Nephron progenitor cell (in vitro differentiated cells): ENCODE data around the gene ACTC1.

ENCODE experiments used
- DNase-seq: peaks from one replicate; pipeline ENCODE4 v3.0.0; 2021
- H3K27ac Mint-ChIP-seq: 2 replicates; pipeline ENCODE4 v1.8.0; 2021; ENCODE audit warnings: mild to moderate bottlenecking, moderate library complexity, mixed read lengths
- H3K27me3 Mint-ChIP-seq: 2 replicates; pipeline ENCODE4 v1.8.0; 2021; ENCODE audit warnings: mild to moderate bottlenecking, low read depth, mixed read lengths; ENCODE audit not compliant: poor library complexity
- H3K36me3 Mint-ChIP-seq: 2 replicates; pipeline ENCODE4 v1.8.0; 2021; ENCODE audit warnings: low read depth, mixed read lengths
- H3K4me1 Mint-ChIP-seq: 2 replicates; pipeline ENCODE4 v1.8.0; 2021; ENCODE audit warnings: mixed read lengths
- H3K4me3 Mint-ChIP-seq: 2 replicates; pipeline ENCODE4 v1.8.0; 2021; ENCODE audit warnings: mild to moderate bottlenecking, moderate library complexity, mixed read lengths
- H3K9me3 Mint-ChIP-seq: 2 replicates; pipeline ENCODE4 v1.8.0; 2021; ENCODE audit warnings: mild to moderate bottlenecking, moderate library complexity, mixed read lengths
- CTCF ChIP-seq: fragments of 200-600 bp; sonication (generic); IDR thresholded peaks from 2 replicates; pipeline ENCODE4 v1.5.0; 2021; ENCODE audit warnings: antibody characterized with exemption

The ACTC1 gene

GRCh38 chr15:34794590-34795206, 651 bp downstream of the ACTC1 start:
- Mint-ChIP-seq H3K9me3 (no peaks in the 10 kb centered on the region), H3K4me3 (peak overlapping the region; percentile 64), H3K4me1 (peaks cover 38% of the 10 kb centered on the region), H3K27me3 (peaks cover 22% of the 10 kb centered on the region), H3K36me3 (peaks cover 15% of the 10 kb centered on the region), H3K27ac (no peak overlapping the region)
- no peak for TF ChIP-seq CTCF
- peak; percentile 9 for DNase-seq

GRCh38 chr15:34793901-34794300, 1.4 kb downstream of the ACTC1 start:
- Mint-ChIP-seq H3K4me1 (peaks cover 36% of the 10 kb centered on the region), H3K27ac (no peak overlapping the region), H3K9me3 (no peaks in the 10 kb centered on the region), H3K4me3 (peak overlapping the region; percentile 64), H3K27me3 (peaks cover 22% of the 10 kb centered on the region), H3K36me3 (peaks cover 15% of the 10 kb centered on the region)
- TF ChIP-seq CTCF: no peak
- DNase-seq: no peak

GRCh38 chr15:34793071-34793470, 2.3 kb downstream of the ACTC1 start:
- H3K4me1 Mint-ChIP-seq: peaks cover 34% of the 10 kb centered on the region
- no peak overlapping the region for H3K4me3 Mint-ChIP-seq
- H3K36me3 Mint-ChIP-seq: peaks cover 15% of the 10 kb centered on the region
- no peak for TF ChIP-seq CTCF
- no peak overlapping the region for H3K27ac Mint-ChIP-seq
- DNase-seq: no peak
- peaks cover 22% of the 10 kb centered on the region for H3K27me3 Mint-ChIP-seq
- no peaks in the 10 kb centered on the region for H3K9me3 Mint-ChIP-seq

GRCh38 chr15:34791701-34792100, 3.6 kb downstream of the ACTC1 start:
- TF ChIP-seq CTCF: no peak
- Mint-ChIP-seq H3K4me3 (no peak overlapping the region), H3K9me3 (no peaks in the 10 kb centered on the region), H3K36me3 (peaks cover 15% of the 10 kb centered on the region), H3K27ac (no peak overlapping the region), H3K27me3 (peaks cover 15% of the 10 kb centered on the region), H3K4me1 (peaks cover 27% of the 10 kb centered on the region)
- DNase-seq: no peak

GRCh38 chr15:34790121-34790520, 5.2 kb downstream of the ACTC1 start:
- Mint-ChIP-seq H3K9me3 (no peaks in the 10 kb centered on the region), H3K4me1 (peaks cover 21% of the 10 kb centered on the region), H3K27me3 (peaks cover 17% of the 10 kb centered on the region), H3K27ac (no peak overlapping the region), H3K4me3 (no peak overlapping the region), H3K36me3 (peaks cover 15% of the 10 kb centered on the region)
- TF ChIP-seq CTCF: no peak
- no peak for DNase-seq

GRCh38 chr15:34789326-34789725, 6.0 kb downstream of the ACTC1 start:
- H3K27me3 Mint-ChIP-seq: peaks cover 13% of the 10 kb centered on the region
- DNase-seq: no peak
- TF ChIP-seq CTCF: no peak
- H3K4me1 Mint-ChIP-seq: peaks cover 18% of the 10 kb centered on the region
- H3K9me3 Mint-ChIP-seq: no peaks in the 10 kb centered on the region
- H3K27ac Mint-ChIP-seq: no peak overlapping the region
- H3K36me3 Mint-ChIP-seq: peaks cover 15% of the 10 kb centered on the region
- no peak overlapping the region for H3K4me3 Mint-ChIP-seq
